GM12878 (cell line): Measurements from ENCODE around the gene TGFBR1. TPM values are rescaled to one million over a fixed set of nuclear protein-coding genes. Genes with fewer than 3 reads are reported as not detected.

Experiments
- ATAC-seq: fragments of 200-7000 bp; cut with Tn5 transposase; 3 replicates; pipeline ENCODE4 v1.9.1; 2020; ENCODE audit warnings: mild to moderate bottlenecking, moderate library complexity
- BruUV-seq: library from RNA; stranded (reverse); fragments of 400-500 nt; replicated peaks from 2 replicates; lab custom pipeline; 2021; lab: Mats Ljungman, UMichigan
- CTCF ChIA-PET: fragments of 300-600 bp; sonication (Branson Sonifier 250); formaldehyde crosslinking; extraction: SDS; loops from one replicate; lab custom pipeline; 2021; ENCODE audit warnings: inconsistent platforms; lab: Yijun Ruan, JAX
- POLR2A ChIA-PET: fragments of 350-600 bp; formaldehyde crosslinking; extraction: SDS; loops from one replicate; lab custom pipeline; 2021; ENCODE audit warnings: inconsistent platforms; lab: Charles Lee
- RAD21 ChIA-PET: fragments of 300-600 bp; sonication (Branson Sonifier 250); formaldehyde crosslinking; loops from one replicate; lab custom pipeline; 2023; ENCODE audit warnings: antibody characterized with exemption; ENCODE audit not compliant: unreplicated experiment; lab: Charles Lee
- SMC1A ChIA-PET: fragments of 300-600 bp; sonication (Branson Sonifier 250); formaldehyde crosslinking; loops from one replicate; lab custom pipeline; 2023; ENCODE audit not compliant: unreplicated experiment, uncharacterized antibody; lab: Charles Lee
- DNase-seq: peaks from one replicate; pipeline ENCODE4 v3.0.0-alpha.2; 2011; ENCODE audit warnings: low read depth, low spot score
- FAIRE-seq: peaks from 3 replicates; lab custom pipeline; 2011; peaks lifted over from hg19 to GRCh38; lab: Jason Lieb, UNC
- H2AFZ ChIP-seq: 2 replicates; pipeline ENCODE4 v1.6.0; 2011; ENCODE audit warnings: low read depth, low read length, control low read depth; ENCODE audit not compliant: control insufficient read depth
- H3K27ac ChIP-seq: 2 replicates; pipeline ENCODE4 v1.5.1; 2011; ENCODE audit warnings: control low read depth; ENCODE audit not compliant: control insufficient read depth, insufficient read depth
- H3K27me3 ChIP-seq, 2 experiments: replicated peaks in 1 of 2; 2 replicates each; pipeline versions ENCODE4 v1.6.0 to v1.6.1; 2011; ENCODE audit warnings: low read length in 1 of 2; ENCODE audit not compliant: control insufficient read depth in 2 of 2, insufficient read depth in 2 of 2
- H3K36me3 ChIP-seq, 2 experiments: 2 replicates each; pipeline ENCODE4 v1.5.1; 2011; ENCODE audit warnings: low read length in 1 of 2; ENCODE audit not compliant: control insufficient read depth in 2 of 2, insufficient read depth in 2 of 2
- H3K4me1 ChIP-seq: 2 replicates; pipeline ENCODE4 v1.6.1; 2011; ENCODE audit warnings: mild to moderate bottlenecking, low read length, moderate library complexity, mixed read lengths; ENCODE audit not compliant: control insufficient read depth, insufficient read depth
- H3K4me2 ChIP-seq: 2 replicates; pipeline ENCODE4 v1.6.0; 2011; ENCODE audit warnings: control low read depth; ENCODE audit not compliant: control insufficient read depth, insufficient read depth
- H3K4me3 ChIP-seq: fragments of 200-600 bp; sonication (generic); 2 replicates; pipeline ENCODE4 v1.5.1; 2016
- H3K79me2 ChIP-seq: 2 replicates; pipeline ENCODE4 v1.6.0; 2011; ENCODE audit warnings: low read length; ENCODE audit not compliant: control insufficient read depth, insufficient read depth
- H3K9ac ChIP-seq: 2 replicates; pipeline ENCODE4 v1.8.0; 2011; ENCODE audit warnings: low read length, control low read depth, mixed read lengths; ENCODE audit not compliant: control insufficient read depth, insufficient read depth
- H3K9me3 ChIP-seq: replicated peaks from 3 replicates; pipeline ENCODE4 v1.5.1; 2011; ENCODE audit warnings: mild to moderate bottlenecking, low read length; ENCODE audit not compliant: control insufficient read depth, insufficient read depth
- H4K20me1 ChIP-seq: 2 replicates; pipeline ENCODE4 v1.6.0; 2011; ENCODE audit not compliant: control insufficient read depth, insufficient read depth
- CBX5 ChIP-seq: sonication (generic); IDR thresholded peaks from 2 replicates; pipeline ENCODE4 v1.6.1; 2016; ENCODE audit warnings: low read depth, moderate library complexity, mild to moderate bottlenecking, inconsistent platforms
- CEBPZ ChIP-seq: fragments of 150-350 bp; IDR thresholded peaks from 2 replicates; pipeline ENCODE4 v1.6.1; 2016; ENCODE audit warnings: low read depth, low read length
- CREB1 ChIP-seq: IDR thresholded peaks from 2 replicates; pipeline ENCODE4 v1.6.1; 2012; ENCODE audit warnings: low read depth, mild to moderate bottlenecking, inconsistent platforms
- MXI1 ChIP-seq: fragments of 150-350 bp; IDR thresholded peaks from 2 replicates; pipeline ENCODE4 v1.6.1; 2011; ENCODE audit warnings: low read depth, mild to moderate bottlenecking, inconsistent platforms, low read length, improper control_type of control experiment
- MYB ChIP-seq: fragments of 150-350 bp; IDR thresholded peaks from 2 replicates; pipeline ENCODE4 v1.6.1; 2014; ENCODE audit warnings: mild to moderate bottlenecking, low read depth, low read length, borderline replicate concordance
- PBX3 ChIP-seq: IDR thresholded peaks from 2 replicates; pipeline ENCODE4 v1.6.1; 2011; ENCODE audit warnings: mild to moderate bottlenecking, low read depth, low read length, moderate library complexity; ENCODE audit not compliant: insufficient replicate concordance
- RAD21 ChIP-seq: IDR thresholded peaks from 2 replicates; pipeline ENCODE4 v1.6.1; 2011; ENCODE audit warnings: mild to moderate bottlenecking, low read depth, low read length, moderate library complexity; ENCODE audit not compliant: insufficient read depth
- RFX5 ChIP-seq: IDR thresholded peaks from 2 replicates; pipeline ENCODE4 v1.6.1; 2011; ENCODE audit warnings: low read depth, low read length, improper control_type of control experiment
- SMC3 ChIP-seq: IDR thresholded peaks from 2 replicates; pipeline ENCODE4 v1.6.1; 2011; ENCODE audit warnings: low read length, improper control_type of control experiment, borderline replicate concordance
- SREBF1 ChIP-seq: IDR thresholded peaks from 2 replicates; pipeline ENCODE4 v1.6.1; 2012; ENCODE audit warnings: mild to moderate bottlenecking, low read length
- WRNIP1 ChIP-seq: IDR thresholded peaks from 2 replicates; pipeline ENCODE4 v1.6.1; 2011; ENCODE audit warnings: low read depth, low read length, improper control_type of control experiment, borderline replicate concordance
- WGBS: methylation state at CpG from one replicate; pipeline ENCODE4 v1.1.6; 2016; ENCODE audit warnings: low lambda C conversion rate; ENCODE audit not compliant: insufficient replicate concordance, insufficient coverage; ENCODE audit errors: missing lambda C conversion rate; 5-methylcytosine and 5-hydroxymethylcytosine counted together
- in situ Hi-C: fragments of 300-500 bp; cut with MboI; formaldehyde crosslinking; loops from 9 replicates; pipeline ENCODE4 v1.14.3; 2018; ENCODE audit warnings: mixed read lengths
- intact Hi-C: fragments of 100-400 bp; cut with micrococcal nuclease; formaldehyde crosslinking; loops from one replicate; pipeline ENCODE4 v1.14.2; 2022; ENCODE audit not compliant: unreplicated experiment
- polyA plus RNA-seq, 11 experiments: library from polyadenylated mRNA; depleted of rRNA in 4 of 11; unstranded in 6 of 11; stranded (reverse) in 5 of 11; fragments of >200 nt; fragmentation: Nextera tagmentation in 4 of 11; fragmentation: Illumina TruSeq in 1 of 11; extraction: Ambion mirVana in 4 of 11; extraction: Trizol in 1 of 11; gene quantifications; 1 replicate in 1 of 11; 2 replicates in 10 of 11; pipeline versions ENCODE4 v1.2.1 to v1.2.3, GENCODE V29; 2011 to 2016; ENCODE audit warnings: inconsistent platforms in 2 of 11, missing spikeins in 2 of 11, low read depth in 1 of 11
- total RNA-seq, 4 experiments: library from RNA; depleted of rRNA in 3 of 4; stranded (reverse); fragments of >200 nt in 3 of 4; fragmentation: Illumina TruSeq in 1 of 4; extraction: Trizol in 1 of 4; gene quantifications; 2 replicates each; pipeline versions ENCODE4 v1.2.1 to v1.2.3, GENCODE V29; 2013 to 2021
- TF ChIP-seq, protein P1 (sequence below): fragments of 450-650 bp; IDR thresholded peaks from 2 replicates; pipeline ENCODE4 v1.6.1; 2017; ENCODE audit warnings: mild to moderate bottlenecking, moderate library complexity

TGFBR1 gene
- total and polyA plus RNA-seq, 10 of the 15 experiments (the other 5 are each of a cell fraction or from before 2014, with no cell fraction given) = 2.9 to 27.2 (median 16.6) TPM

- POLR2A ChIA-PET = no interaction called here
- intact Hi-C loops = no loop called here
- Histone ChIP-seq H3K9ac (no peak overlapping the region), H3K36me3 (no peaks in the 10 kb centered on the region), H4K20me1 (no peaks in the 10 kb centered on the region), H3K9me3 (no peaks in the 10 kb centered on the region), H3K4me2 (no peak overlapping the region), H3K4me1 (peaks cover 6% of the 10 kb centered on the region; the same call in 1 of the 2 replicates), H3K27ac (no peak overlapping the region), H3K4me3 (no peak overlapping the region), H3K79me2 (no peaks in the 10 kb centered on the region), H3K27me3 (no peaks in the 10 kb centered on the region), H2AFZ (no peak overlapping the region)
- FAIRE-seq (no peak), DNase-seq (no peak), ATAC-seq (no peak)
- in situ Hi-C loops = no loop called here
- 88% methylated on average over 3 of the region's 3 CpGs for WGBS
- RAD21 ChIA-PET = interaction anchor here (1.0 kb wide), 1 partner anchor 59 kb away, joined by 3 read pairs; no protein-coding TSS in a partner anchor
- no TSS peak for BruUV-seq
- no peak for TF ChIP-seq CBX5
- TF ChIP-seq, protein P1, sequence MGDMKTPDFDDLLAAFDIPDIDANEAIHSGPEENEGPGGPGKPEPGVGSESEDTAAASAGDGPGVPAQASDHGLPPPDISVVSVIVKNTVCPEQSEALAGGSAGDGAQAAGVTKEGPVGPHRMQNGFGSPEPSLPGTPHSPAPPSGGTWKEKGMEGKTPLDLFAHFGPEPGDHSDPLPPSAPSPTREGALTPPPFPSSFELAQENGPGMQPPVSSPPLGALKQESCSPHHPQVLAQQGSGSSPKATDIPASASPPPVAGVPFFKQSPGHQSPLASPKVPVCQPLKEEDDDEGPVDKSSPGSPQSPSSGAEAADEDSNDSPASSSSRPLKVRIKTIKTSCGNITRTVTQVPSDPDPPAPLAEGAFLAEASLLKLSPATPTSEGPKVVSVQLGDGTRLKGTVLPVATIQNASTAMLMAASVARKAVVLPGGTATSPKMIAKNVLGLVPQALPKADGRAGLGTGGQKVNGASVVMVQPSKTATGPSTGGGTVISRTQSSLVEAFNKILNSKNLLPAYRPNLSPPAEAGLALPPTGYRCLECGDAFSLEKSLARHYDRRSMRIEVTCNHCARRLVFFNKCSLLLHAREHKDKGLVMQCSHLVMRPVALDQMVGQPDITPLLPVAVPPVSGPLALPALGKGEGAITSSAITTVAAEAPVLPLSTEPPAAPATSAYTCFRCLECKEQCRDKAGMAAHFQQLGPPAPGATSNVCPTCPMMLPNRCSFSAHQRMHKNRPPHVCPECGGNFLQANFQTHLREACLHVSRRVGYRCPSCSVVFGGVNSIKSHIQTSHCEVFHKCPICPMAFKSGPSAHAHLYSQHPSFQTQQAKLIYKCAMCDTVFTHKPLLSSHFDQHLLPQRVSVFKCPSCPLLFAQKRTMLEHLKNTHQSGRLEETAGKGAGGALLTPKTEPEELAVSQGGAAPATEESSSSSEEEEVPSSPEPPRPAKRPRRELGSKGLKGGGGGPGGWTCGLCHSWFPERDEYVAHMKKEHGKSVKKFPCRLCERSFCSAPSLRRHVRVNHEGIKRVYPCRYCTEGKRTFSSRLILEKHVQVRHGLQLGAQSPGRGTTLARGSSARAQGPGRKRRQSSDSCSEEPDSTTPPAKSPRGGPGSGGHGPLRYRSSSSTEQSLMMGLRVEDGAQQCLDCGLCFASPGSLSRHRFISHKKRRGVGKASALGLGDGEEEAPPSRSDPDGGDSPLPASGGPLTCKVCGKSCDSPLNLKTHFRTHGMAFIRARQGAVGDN = no peak
- no peak for TF ChIP-seq WRNIP1
- TF ChIP-seq PBX3 = no peak
- no peak for TF ChIP-seq SREBF1
- no peak for TF ChIP-seq MXI1
- no peak for TF ChIP-seq RFX5
- TF ChIP-seq MYB = no peak
- no peak for TF ChIP-seq CREB1
- no peak for TF ChIP-seq SMC3
- TF ChIP-seq CEBPZ = no peak
- no peak for TF ChIP-seq RAD21
- CTCF ChIA-PET = interaction anchor here (0.8 kb wide), 1 partner anchor 16 kb away, joined by 3 read pairs; no protein-coding TSS in a partner anchor
- SMC1A ChIA-PET = no interaction called here
Measured at GRCh38 chr9:99074902-99075245, 30.0 kb upstream of the TGFBR1 start.
